Lung (tissue), 12 donors: ENCODE results near the gene DCST1. TPM values are rescaled to one million over a fixed set of nuclear protein-coding genes. Genes with fewer than 3 reads are reported as not detected.

Experiments used
- ATAC-seq: fragments of 200-7000 bp; cut with Tn5 transposase; one replicate; pipeline ENCODE4 v1.9.1; 2020; ENCODE audit warnings: moderate number of reproducible peaks; ENCODE audit not compliant: insufficient read depth, low FRiP score
- DNase-seq, 3 donors: peaks; one replicate each; pipeline ENCODE4 v3.0.0-alpha.2; 2013 to 2017
- H3K27ac ChIP-seq, 2 donors: one replicate each; pipeline ENCODE4 v1.5.1; 2013; ENCODE audit warnings: mild to moderate bottlenecking in 2 of 2, moderate library complexity in 2 of 2, control low read depth in 1 of 2, inconsistent platforms in 1 of 2, low read depth in 1 of 2, low read length in 1 of 2
- H3K27me3 ChIP-seq, 3 donors: one replicate each; pipeline ENCODE4 v1.5.1; 2013; ENCODE audit warnings: low read length in 2 of 3; ENCODE audit not compliant: control insufficient read depth in 3 of 3, insufficient read depth in 3 of 3
- H3K36me3 ChIP-seq, 4 donors: one replicate each; pipeline ENCODE4 v1.5.1; 2013; ENCODE audit warnings: low read length in 4 of 4, mild to moderate bottlenecking in 1 of 4, moderate library complexity in 1 of 4; ENCODE audit not compliant: control insufficient read depth in 4 of 4, insufficient read depth in 4 of 4
- H3K4me1 ChIP-seq, 5 donors: one replicate each; pipeline ENCODE4 v1.5.1; 2013; ENCODE audit warnings: low read length in 5 of 5, mild to moderate bottlenecking in 2 of 5, moderate library complexity in 1 of 5; ENCODE audit not compliant: control insufficient read depth in 5 of 5, insufficient read depth in 5 of 5
- H3K4me3 ChIP-seq: one replicate; pipeline ENCODE4 v1.5.1; 2013; ENCODE audit warnings: mild to moderate bottlenecking, control low read depth, moderate library complexity
- H3K9ac ChIP-seq, 2 donors: one replicate each; pipeline ENCODE4 v1.5.1; 2013; ENCODE audit warnings: low read length in 2 of 2, control low read depth in 1 of 2; ENCODE audit not compliant: insufficient read depth in 1 of 2
- H3K9me3 ChIP-seq, 4 donors: one replicate each; pipeline ENCODE4 v1.5.1; 2013; ENCODE audit warnings: low read length in 3 of 4, mild to moderate bottlenecking in 1 of 4, moderate library complexity in 1 of 4; ENCODE audit not compliant: control insufficient read depth in 4 of 4, insufficient read depth in 3 of 4
- WGBS, 2 donors: extraction: QIAGEN DNeasy Blood & Tissue Kit; methylation state at CpG; one replicate each; pipeline ENCODE4 v1.1.7; 2013; 5-methylcytosine and 5-hydroxymethylcytosine counted together
- polyA plus RNA-seq, 2 donors: library from polyadenylated mRNA; stranded (reverse); fragments of 200-250 nt; gene quantifications; one replicate each; pipeline ENCODE4 v1.2.1, GENCODE V29; 2013
- total RNA-seq, 2 donors: library from RNA; depleted of rRNA in 1 of 2; stranded (reverse); fragments of >200 nt in 1 of 2; gene quantifications; one replicate each; pipeline ENCODE4 v1.2.1, GENCODE V29; 2014 to 2021
- TF ChIP-seq, protein P1 (sequence below): IDR thresholded peaks from 2 replicates; pipeline ENCODE4 v1.5.1; 2012; ENCODE audit warnings: mild to moderate bottlenecking; ENCODE audit errors: control extremely low read depth, extremely low read depth
- donor health status: control.
- donor health status: control.
- donor health status: Bipolar disorder and iron deficiency.
- donor health status: healthy.
- donor health status: DM: yes; HTN: yes; CAD: no.

The DCST1 gene
- total and polyA plus RNA-seq, 4 donors: 0.08 to 0.20 TPM; not detected in 2

DNA sequence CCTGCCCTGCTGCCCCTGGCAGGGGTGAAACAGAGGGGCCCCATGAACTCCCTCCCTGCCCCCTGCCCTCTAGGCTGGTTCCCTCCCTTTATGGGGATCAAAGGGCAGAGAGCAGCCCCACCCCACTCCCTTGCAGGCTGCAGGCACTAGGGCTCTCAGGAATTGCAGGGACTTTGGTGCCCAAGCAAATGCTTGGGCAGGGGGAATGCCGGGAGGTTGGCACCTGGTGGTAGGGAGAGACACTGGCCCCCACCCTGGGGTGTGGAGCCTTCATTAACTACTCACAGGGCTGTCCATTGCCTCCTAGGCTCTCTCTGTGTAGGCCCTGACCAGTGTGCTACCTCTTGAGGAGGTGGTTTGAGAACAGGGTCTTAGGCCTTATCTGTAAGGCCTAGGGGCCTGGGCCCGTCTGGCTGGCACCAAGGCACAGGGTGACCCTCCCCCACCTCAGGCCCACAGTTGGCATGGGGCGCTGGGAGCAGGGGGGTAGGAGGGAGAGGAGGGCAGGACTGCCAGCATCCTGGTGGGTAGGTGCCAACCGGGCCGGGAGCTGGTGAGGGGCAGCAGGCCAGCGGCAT lies 26.3 kb upstream of the DCST1 start:
- TF ChIP-seq, protein P1, sequence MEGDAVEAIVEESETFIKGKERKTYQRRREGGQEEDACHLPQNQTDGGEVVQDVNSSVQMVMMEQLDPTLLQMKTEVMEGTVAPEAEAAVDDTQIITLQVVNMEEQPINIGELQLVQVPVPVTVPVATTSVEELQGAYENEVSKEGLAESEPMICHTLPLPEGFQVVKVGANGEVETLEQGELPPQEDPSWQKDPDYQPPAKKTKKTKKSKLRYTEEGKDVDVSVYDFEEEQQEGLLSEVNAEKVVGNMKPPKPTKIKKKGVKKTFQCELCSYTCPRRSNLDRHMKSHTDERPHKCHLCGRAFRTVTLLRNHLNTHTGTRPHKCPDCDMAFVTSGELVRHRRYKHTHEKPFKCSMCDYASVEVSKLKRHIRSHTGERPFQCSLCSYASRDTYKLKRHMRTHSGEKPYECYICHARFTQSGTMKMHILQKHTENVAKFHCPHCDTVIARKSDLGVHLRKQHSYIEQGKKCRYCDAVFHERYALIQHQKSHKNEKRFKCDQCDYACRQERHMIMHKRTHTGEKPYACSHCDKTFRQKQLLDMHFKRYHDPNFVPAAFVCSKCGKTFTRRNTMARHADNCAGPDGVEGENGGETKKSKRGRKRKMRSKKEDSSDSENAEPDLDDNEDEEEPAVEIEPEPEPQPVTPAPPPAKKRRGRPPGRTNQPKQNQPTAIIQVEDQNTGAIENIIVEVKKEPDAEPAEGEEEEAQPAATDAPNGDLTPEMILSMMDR: no peak
- H3K4me1 ChIP-seq: peaks cover 6 to 56% (median 27%) of the 10 kb centered on the region in 5 donors
- ATAC-seq (no peak), DNase-seq (no peak)
- no peak overlapping the region for H3K9ac ChIP-seq
- H3K4me3 ChIP-seq: no peak overlapping the region
- no peaks in the 10 kb centered on the region for H3K27me3 ChIP-seq
- no peaks in the 10 kb centered on the region for H3K36me3 ChIP-seq
- no peaks in the 10 kb centered on the region for H3K9me3 ChIP-seq
- 44 to 57% methylated on average over 4 to 6 of the region's 6 CpGs for WGBS, 2 donors
- H3K27ac ChIP-seq: peak overlapping the region; percentile 52 to 63

DNA sequence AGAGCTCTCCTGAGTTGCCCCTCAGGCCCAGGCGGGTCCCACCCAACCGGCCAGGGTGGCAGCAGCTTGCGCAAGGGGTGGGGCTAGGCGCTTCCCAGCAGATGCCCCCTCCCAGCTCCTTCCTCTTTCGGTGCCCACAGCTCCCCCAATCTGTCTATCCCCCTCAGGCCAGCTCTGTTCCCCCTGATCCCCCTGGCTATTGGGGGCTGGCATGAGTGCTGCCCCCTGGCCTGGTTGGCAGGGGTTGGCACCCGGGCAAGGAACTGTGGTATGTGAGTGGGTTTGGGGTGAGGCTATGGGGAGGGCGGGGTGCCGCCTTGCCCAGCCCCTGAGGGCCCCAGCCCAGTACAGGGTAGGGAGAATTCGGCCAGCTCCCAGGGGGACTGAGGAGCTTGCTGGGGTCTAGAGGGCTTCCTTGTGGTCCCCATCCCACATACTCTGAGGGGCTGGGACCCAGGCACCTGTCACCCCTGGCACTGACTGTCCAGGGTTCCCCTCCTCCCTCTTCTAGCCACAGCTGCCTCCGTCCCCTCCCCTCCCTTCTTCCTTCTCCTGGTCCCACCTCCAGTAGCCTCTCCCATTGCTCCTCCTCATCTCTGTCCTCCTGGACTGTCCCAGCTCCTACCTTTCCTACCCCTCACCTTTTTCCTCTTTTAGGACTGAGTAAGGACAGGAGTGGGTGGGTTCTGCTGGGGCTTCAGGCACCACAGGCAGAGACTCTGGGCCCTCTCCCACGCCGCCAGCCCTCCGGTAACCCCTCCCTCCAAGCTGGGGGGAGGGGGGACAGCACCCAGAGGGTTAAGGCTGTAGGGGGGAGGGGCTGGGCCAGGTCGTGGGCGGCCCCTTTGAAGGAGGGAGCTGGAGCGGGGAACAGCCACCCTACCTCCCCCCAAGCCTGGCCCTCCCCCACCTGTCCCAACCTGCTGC lies 25.3 kb upstream of the DCST1 start:
- Histone ChIP-seq H3K4me3 (no peak overlapping the region), H3K27me3 (no peaks in the 10 kb centered on the region), H3K36me3 (no peaks in the 10 kb centered on the region), H3K9me3 (no peaks in the 10 kb centered on the region), H3K9ac (no peak overlapping the region), H3K27ac (peak overlapping the region; percentile 59 to 63), H3K4me1 (peaks cover 6 to 58% (median 24%) of the 10 kb centered on the region in 5 donors)
- DNase-seq: no peak
- TF ChIP-seq, protein P1: no peak
- WGBS, 2 donors: 27 to 42% methylated on average over 15 to 16 of the region's 16 CpGs
- ATAC-seq: no peak

DNA sequence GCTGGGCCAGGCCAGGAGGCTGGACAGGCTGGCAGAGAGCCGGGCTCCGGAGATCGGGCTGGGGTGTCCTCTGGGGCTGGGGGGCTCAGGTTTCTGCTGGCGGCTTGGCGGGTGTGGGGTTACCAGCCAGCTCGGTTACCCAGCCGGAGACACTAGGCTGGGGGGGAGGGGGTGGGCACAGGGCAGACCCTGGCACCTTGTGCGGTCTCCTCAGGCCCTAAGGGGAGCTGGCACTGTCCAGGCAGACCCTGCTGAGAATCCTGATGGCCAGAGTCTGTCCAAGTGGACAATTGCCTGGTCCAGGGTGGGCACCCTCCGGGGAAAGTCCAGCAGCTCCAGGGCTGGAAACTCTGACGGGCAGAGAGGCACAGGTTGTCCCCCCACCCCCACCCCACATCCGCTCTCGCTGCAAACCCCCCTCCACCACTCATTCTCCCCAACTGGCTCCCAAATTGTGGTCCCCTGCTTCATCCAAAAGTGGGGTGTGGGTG lies 24.4 kb upstream of the DCST1 start:
- peaks cover 4 to 58% (median 22%) of the 10 kb centered on the region in 5 donors for H3K4me1 ChIP-seq
- WGBS, 2 donors: 71 to 74% methylated on average over 8 to 12 of the region's 12 CpGs
- no peaks in the 10 kb centered on the region for H3K27me3 ChIP-seq
- H3K4me3 ChIP-seq: peak overlapping the region; percentile 11
- H3K9ac ChIP-seq: no peak overlapping the region
- H3K36me3 ChIP-seq: peaks cover 0 to 6% (median 0%) of the 10 kb centered on the region in 4 donors
- no peaks in the 10 kb centered on the region for H3K9me3 ChIP-seq
- H3K27ac ChIP-seq: peak overlapping the region in 1 of 2 donors; percentile 41
- no peak for DNase-seq
- TF ChIP-seq, protein P1: no peak
- ATAC-seq: no peak
